Measurements from ENCODE around the gene IL27RA. TPM values are rescaled to one million over a fixed set of nuclear protein-coding genes. Genes with fewer than 3 reads are reported as not detected.

IL27RA gene
- total and polyA plus RNA-seq, 2 of the 4 experiments (the other 2 are of a cell fraction), result 2.9 to 5.1 TPM

DNA sequence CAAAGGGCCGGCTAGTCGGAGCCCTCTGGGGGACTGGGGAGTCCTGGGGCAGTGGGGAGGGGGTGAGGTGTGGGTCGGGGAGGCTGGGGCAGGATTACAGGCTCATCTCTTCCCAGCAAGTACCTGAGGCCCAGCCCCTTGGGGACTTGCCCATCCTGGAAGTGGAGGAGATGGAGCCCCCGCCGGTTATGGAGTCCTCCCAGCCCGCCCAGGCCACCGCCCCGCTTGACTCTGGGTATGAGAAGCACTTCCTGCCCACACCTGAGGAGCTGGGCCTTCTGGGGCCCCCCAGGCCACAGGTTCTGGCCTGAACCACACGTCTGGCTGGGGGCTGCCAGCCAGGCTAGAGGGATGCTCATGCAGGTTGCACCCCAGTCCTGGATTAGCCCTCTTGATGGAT lies 20.4 kb downstream of the IL27RA start:
- Histone ChIP-seq H3K4me2 (ENCODE audit: low read depth, low read length) (no peak overlapping the region), H4K91ac (ENCODE audit: insufficient read depth, low read depth, low read length) (no peak overlapping the region), H2BK5ac (ENCODE audit: low read depth, low read length, poor library complexity, severe bottlenecking) (no peak overlapping the region), H2AK9ac (replicated peaks; ENCODE audit: low read depth, low read length, poor library complexity) (no peak overlapping the region), H3K27ac (ENCODE audit: insufficient read depth, low read length) (no peak overlapping the region), H3K9ac (ENCODE audit: low read depth, low read length) (no peak overlapping the region), H4K8ac (ENCODE audit: low read depth in 2 of 2, low read length in 2 of 2) (no peak overlapping the region), H3K9me1 (ENCODE audit: insufficient read depth, low read length) (no peaks in the 10 kb centered on the region), H2AFZ (replicated peaks; ENCODE audit: low read length, poor library complexity) (no peak overlapping the region), H2BK20ac (ENCODE audit: low read depth, low read length) (no peak overlapping the region), H3K4me1 (ENCODE audit: control insufficient read depth, insufficient read depth, low read length) (no peaks in the 10 kb centered on the region), H2BK15ac (ENCODE audit: low read depth, low read length) (no peak overlapping the region), H3K23ac (ENCODE audit: low read depth, low read length) (no peak overlapping the region), H4K20me1 (ENCODE audit: insufficient read depth, low read length) (no peaks in the 10 kb centered on the region), H4K5ac (ENCODE audit: low read depth, low read length) (no peak overlapping the region), H3K4me3 (ENCODE audit: insufficient read depth, low read depth, low read length) (no peak overlapping the region), H3K18ac (ENCODE audit: low read depth, low read length) (no peak overlapping the region), H3K27me3 (ENCODE audit: control insufficient read depth, insufficient read depth, low read length) (peaks cover 13% of the 10 kb centered on the region; the same call in 1 of the 2 replicates), H3K36me3 (ENCODE audit: control insufficient read depth, insufficient read depth, low read length) (no peaks in the 10 kb centered on the region), H3K79me1 (ENCODE audit: low read depth in 1 of 2, low read length in 2 of 2) (no peaks in the 10 kb centered on the region), H3K56ac (ENCODE audit: extremely low read depth, insufficient read depth, low read length) (no peak overlapping the region), H3K9me3 (ENCODE audit: control insufficient read depth, insufficient read depth, low read length) (peaks cover 2% of the 10 kb centered on the region; the same call in 1 of the 2 replicates), H2BK120ac (ENCODE audit: low read depth, low read length) (no peak overlapping the region), H2AK5ac (ENCODE audit: low read depth, low read length) (no peak overlapping the region), H3K4ac (ENCODE audit: low read depth, low read length) (no peak overlapping the region), H3K14ac (replicated peaks; ENCODE audit: low read depth, low read length) (no peak overlapping the region)
- BruUV-seq (replicated peaks), result no TSS peak
- DNase-seq, result no peak
- in situ Hi-C loops (cut with MboI; ENCODE audit: low sequenced_read_pairs), result no loop called here
- ChIA-PET CTCF (no interaction called here), POLR2A (ENCODE audit: unreplicated experiment) (no interaction called here)
- 27% methylated on average over 2 of the region's 9 CpGs; no CpG with 5 or more reads in 1 of the 2 experiments for WGBS, 2 experiments (ENCODE audit: extremely low coverage in 2 of 2, insufficient read length in 1 of 2)
- TF ChIP-seq, protein P1, sequence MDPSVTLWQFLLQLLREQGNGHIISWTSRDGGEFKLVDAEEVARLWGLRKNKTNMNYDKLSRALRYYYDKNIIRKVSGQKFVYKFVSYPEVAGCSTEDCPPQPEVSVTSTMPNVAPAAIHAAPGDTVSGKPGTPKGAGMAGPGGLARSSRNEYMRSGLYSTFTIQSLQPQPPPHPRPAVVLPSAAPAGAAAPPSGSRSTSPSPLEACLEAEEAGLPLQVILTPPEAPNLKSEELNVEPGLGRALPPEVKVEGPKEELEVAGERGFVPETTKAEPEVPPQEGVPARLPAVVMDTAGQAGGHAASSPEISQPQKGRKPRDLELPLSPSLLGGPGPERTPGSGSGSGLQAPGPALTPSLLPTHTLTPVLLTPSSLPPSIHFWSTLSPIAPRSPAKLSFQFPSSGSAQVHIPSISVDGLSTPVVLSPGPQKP (IDR thresholded peaks at IDR 0.05; ENCODE audit: borderline replicate concordance, low read depth, low read length), result no peak
- TF ChIP-seq RFX5 (IDR thresholded peaks at IDR 0.05; ENCODE audit: low read depth, low read length), result no peak
- TF ChIP-seq CHD1 (IDR thresholded peaks at IDR 0.05; ENCODE audit: low read depth, low read length), result no peak
- no peak for TF ChIP-seq MXI1 (IDR thresholded peaks at IDR 0.05; ENCODE audit: borderline replicate concordance, low read depth, low read length)
- no peak for TF ChIP-seq BHLHE40 (IDR thresholded peaks at IDR 0.05; ENCODE audit: low read depth, low read length)
- no peak for TF ChIP-seq CEBPB (IDR thresholded peaks at IDR 0.05; ENCODE audit: low read depth, low read length)
- no peak for TF ChIP-seq RAD21 (IDR thresholded peaks at IDR 0.05; ENCODE audit: low read length)
- no peak for TF ChIP-seq USF2 (IDR thresholded peaks at IDR 0.05; ENCODE audit: low read depth, low read length)
- TF ChIP-seq SMC3 (IDR thresholded peaks at IDR 0.05; ENCODE audit: low read depth, low read length), result no peak
- no peak for TF ChIP-seq NFE2L2 (IDR thresholded peaks at IDR 0.05; ENCODE audit: low read depth, low read length)
- no peak for ATAC-seq (ENCODE audit: low read depth)
- dilution Hi-C loops (cut with HindIII; ENCODE audit: low sequenced_read_pairs, unreplicated experiment), result no loop called here
- intact Hi-C loops (cut with micrococcal nuclease), result no loop called here

Data from IMR-90 (cell line).